PC-9 (cell line): ENCODE data around the gene OGFRL1.

Experiments used
- EZH2 ChIP-seq: fragments of 200-600 bp; sonication (generic); IDR thresholded peaks from 2 replicates; pipeline ENCODE4 v1.8.0; 2017; ENCODE audit warnings: antibody characterized with exemption, low read depth
- TF ChIP-seq, protein P1 (sequence below): fragments of 200-600 bp; sonication (generic); conservative IDR thresholded peaks from 2 replicates; pipeline ENCODE4 v1.6.1; 2017; ENCODE audit warnings: mixed run types, antibody characterized with exemption, mild to moderate bottlenecking, moderate library complexity

GRCh38 chr6:71258078-71258866 lies 30.3 kb upstream of the OGFRL1 start:
- TF ChIP-seq, protein P1, sequence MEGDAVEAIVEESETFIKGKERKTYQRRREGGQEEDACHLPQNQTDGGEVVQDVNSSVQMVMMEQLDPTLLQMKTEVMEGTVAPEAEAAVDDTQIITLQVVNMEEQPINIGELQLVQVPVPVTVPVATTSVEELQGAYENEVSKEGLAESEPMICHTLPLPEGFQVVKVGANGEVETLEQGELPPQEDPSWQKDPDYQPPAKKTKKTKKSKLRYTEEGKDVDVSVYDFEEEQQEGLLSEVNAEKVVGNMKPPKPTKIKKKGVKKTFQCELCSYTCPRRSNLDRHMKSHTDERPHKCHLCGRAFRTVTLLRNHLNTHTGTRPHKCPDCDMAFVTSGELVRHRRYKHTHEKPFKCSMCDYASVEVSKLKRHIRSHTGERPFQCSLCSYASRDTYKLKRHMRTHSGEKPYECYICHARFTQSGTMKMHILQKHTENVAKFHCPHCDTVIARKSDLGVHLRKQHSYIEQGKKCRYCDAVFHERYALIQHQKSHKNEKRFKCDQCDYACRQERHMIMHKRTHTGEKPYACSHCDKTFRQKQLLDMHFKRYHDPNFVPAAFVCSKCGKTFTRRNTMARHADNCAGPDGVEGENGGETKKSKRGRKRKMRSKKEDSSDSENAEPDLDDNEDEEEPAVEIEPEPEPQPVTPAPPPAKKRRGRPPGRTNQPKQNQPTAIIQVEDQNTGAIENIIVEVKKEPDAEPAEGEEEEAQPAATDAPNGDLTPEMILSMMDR, result no peak
- TF ChIP-seq EZH2, result no peak
